ELR (cell line): ENCODE measurements around the gene REV3L.
"Not testable (repeated sequence)": the region's sequence is repeated elsewhere in the genome, so short reads cannot be mapped to it uniquely, and the experiment has no call there.

Experiments used
- DNase-seq: peaks from one replicate; pipeline ENCODE4 v3.0.0-alpha.2; 2015; ENCODE audit warnings: low read depth

REV3L gene, protein sequence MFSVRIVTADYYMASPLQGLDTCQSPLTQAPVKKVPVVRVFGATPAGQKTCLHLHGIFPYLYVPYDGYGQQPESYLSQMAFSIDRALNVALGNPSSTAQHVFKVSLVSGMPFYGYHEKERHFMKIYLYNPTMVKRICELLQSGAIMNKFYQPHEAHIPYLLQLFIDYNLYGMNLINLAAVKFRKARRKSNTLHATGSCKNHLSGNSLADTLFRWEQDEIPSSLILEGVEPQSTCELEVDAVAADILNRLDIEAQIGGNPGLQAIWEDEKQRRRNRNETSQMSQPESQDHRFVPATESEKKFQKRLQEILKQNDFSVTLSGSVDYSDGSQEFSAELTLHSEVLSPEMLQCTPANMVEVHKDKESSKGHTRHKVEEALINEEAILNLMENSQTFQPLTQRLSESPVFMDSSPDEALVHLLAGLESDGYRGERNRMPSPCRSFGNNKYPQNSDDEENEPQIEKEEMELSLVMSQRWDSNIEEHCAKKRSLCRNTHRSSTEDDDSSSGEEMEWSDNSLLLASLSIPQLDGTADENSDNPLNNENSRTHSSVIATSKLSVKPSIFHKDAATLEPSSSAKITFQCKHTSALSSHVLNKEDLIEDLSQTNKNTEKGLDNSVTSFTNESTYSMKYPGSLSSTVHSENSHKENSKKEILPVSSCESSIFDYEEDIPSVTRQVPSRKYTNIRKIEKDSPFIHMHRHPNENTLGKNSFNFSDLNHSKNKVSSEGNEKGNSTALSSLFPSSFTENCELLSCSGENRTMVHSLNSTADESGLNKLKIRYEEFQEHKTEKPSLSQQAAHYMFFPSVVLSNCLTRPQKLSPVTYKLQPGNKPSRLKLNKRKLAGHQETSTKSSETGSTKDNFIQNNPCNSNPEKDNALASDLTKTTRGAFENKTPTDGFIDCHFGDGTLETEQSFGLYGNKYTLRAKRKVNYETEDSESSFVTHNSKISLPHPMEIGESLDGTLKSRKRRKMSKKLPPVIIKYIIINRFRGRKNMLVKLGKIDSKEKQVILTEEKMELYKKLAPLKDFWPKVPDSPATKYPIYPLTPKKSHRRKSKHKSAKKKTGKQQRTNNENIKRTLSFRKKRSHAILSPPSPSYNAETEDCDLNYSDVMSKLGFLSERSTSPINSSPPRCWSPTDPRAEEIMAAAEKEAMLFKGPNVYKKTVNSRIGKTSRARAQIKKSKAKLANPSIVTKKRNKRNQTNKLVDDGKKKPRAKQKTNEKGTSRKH (N-terminal part only)

DNA sequence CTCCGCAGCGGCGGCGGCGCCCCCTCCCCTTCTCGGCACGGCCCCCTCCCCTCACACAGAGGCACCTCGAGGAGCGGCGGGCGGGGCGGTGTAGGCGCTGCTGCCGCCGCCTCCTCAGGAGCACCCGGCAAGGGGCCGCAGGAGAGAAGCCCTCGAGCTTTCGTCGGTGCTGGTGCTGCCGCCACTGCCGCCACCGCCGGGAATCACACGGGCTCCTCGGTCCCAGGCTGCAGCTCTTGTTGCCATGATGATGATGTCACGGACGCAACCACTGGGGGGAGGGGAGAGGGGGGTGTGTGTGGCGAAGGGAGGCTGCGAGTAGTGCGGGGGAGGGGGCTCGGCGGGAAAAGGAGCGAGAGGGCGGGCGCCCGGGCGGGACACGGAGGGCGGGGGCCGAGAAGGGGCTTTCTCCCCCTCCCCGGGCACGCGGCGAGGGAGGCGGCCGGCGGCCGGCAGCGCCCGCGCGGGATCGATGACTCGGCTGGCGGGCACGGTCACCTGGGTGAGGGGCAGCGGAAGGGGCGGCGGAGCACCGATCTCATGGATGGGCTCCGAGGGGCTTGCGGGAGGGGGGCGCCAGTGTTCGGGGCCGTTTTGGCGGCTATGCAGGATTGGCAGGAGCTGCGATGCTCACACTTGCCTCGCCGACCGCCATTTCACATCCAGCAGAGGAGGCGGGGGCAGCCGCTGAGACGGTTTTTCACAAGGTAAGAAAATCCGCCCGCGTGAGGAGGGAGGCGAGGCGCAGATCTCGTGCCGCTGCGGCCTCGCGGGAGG, at the start of gene REV3L:
Gene REV3L (minus strand): TSS at position 260 of the 777 bp plus-strand sequence. CDS start 330 bp downstream, outside the sequence.
- peak; percentile 92 for DNase-seq

DNA sequence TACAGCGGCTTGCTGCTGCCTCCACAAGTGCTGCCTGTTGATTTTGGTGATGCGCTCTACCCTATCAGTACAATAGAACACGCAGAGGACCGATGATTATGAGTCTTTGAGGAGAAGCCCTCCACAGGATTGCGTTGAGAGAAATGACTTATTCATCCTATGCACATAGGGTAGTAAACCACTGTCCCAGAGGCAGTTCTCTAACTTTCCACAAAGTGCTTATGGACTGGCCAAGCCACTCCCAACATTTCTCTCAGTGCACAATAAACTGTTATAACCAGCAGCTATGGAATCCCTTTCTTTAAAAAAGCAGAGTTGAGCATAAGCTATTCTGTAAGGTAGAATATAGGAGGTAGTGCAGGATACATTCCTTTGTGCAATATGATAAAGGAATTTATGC, 48.2 kb upstream of the REV3L start:
- no peak for DNase-seq

DNA sequence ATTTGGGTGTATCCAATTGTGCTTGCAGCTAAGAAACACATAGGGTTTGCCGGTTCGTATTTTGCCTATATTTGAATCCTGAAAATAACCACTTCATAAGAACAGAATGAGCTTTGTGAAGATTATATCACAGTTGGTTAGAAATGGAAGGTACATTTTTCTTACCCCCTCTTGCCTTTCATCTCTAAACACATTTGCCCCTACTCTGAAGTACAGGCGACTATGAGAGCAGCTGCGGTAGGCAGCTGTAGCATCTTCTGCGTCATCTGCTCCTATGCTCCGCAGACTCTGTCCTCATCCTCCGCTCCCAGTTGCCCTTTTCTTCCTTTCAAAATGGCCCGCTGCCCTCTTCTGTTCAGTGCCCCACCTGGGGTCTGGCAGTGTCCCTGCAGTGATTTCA, 47.6 kb upstream of the REV3L start:
- no peak for DNase-seq

DNA sequence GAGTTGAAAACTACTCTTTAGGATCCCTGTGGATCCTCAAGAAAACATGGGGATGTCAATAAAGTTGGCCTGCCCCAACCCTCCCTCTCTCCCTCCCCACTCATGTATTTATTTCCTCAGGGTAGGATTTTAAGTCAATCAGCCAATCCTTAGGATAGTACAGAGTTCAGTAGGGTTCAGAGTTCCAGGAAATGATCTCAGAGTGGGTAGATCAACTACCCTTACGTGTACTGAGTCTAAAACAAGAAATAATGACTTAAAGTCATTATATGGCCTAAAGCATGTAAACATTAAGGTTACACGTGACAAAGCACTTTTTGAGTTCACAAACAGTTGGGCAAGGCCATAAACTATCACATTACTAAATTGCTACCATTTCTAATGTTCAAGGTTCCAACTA, 47.2 kb upstream of the REV3L start:
- DNase-seq, result no peak

DNA sequence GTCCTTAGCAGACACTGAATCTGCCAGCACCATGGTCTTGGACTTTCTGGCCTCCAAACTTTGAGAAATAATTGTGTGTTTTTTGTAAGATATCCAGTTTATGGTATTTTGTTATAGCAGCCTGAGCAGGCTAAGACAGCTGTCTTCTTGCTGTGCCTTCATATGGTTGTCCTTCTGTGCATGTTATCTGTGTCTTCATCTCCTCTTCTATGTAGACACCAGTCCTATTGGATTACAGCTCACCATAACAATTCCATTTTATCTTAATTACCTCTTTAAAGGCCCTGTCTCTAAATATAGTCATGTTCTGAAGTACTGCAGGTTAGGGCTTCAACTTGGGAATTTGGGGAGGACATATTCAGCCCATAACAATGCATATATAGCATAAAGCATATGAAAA, 44.3 kb upstream of the REV3L start:
- no peak for DNase-seq

DNA sequence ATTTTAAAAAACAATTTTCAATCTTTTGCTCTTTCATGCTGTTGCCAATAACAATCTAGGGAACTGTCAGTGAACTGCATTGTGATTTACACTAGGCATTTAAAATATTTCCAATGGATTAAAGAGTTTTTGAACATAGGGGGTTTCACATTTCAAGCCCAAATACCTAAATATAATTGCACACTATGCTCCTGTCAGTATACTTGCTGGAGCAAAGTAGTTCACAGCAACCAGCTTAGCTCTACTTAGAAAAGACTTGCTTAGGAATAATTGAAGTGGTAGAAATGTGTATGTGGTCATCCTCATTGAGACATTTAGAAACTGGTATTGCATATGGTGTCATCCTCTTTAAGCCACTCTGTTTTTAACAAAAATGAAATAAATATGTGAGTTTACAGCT, 41.7 kb upstream of the REV3L start:
- DNase-seq, result no peak

DNA sequence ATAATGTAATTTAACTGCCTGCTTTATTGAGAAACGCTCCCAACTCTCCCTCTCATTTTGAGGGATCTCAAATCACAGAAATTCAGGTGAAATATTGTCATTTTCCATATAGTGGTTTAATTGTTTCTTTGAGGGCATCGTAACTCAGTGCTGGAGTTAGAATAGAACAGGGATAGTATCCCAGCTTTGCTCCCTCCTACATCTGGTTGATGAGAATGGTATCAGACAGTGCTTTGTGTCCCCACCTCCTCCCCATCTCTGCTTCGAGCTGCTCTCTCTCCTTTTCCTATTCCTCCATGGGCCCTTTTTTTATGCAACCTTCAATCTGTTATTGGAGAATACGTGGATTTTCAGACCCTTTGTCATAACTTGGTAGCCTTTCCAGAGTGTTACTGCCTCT, 41.2 kb upstream of the REV3L start:
- no peak for DNase-seq

DNA sequence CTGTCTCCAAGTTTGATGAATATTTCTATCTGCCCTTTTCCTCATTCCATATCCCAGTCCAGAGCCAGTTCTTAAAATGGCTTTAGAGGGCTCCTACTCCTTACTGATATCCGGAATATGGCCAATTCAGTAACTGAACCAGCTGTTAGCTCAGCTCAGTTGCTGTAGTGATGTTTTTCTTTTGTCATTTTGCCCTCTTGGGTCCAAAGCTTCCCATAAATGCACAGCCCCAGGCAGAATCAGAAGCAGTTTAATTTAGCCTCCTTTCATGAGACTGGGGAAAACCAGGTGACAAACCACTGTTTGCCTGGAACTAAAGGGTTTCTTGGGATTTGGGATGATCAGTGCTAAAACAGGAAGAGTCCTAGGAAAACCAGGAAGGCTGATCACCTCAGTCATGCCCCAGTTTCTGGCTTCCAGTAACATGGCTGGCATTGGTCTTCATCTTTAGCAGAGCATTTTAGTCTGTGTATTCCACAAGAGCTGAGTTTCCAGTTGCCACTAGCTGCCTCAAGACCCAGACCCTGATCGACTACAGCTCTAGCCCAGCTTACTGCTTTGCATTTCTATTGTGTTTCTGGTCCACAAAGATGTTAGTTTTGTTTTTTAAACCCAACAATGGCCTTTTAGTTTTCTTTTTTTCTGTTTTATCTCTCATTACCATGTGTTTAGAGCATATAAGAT, 40.6 kb upstream of the REV3L start:
- DNase-seq, result no peak

DNA sequence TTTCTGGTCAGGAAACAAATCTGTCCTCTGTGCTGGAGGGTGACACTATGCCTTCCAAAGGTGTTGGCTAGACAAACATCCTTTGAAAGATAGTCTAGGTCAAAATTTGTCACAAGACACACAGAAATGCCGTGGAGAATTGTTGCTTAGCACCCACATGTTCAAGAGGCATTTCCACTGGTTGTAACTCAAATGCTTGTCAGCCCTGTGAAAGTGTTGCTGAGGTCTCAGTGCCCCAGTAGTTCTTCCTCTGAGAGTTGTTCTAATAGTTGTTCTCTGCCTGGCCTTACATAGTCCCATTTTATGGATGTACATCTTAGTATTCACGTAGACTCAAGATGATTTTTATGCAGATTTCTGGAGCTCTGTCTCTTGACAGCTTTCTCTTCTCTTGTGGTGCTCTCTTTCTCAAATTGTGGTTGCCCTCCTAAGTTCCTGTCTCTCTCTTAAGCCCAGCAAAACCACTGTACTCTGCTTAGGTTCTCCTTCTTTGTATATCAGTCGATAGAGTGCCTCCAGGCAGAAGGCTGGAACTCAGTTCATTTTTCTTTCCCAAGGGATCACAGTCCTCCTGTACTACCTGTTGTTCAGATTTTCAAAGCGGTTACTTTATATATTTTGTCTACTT, 39.5 kb upstream of the REV3L start:
- no peak for DNase-seq

DNA sequence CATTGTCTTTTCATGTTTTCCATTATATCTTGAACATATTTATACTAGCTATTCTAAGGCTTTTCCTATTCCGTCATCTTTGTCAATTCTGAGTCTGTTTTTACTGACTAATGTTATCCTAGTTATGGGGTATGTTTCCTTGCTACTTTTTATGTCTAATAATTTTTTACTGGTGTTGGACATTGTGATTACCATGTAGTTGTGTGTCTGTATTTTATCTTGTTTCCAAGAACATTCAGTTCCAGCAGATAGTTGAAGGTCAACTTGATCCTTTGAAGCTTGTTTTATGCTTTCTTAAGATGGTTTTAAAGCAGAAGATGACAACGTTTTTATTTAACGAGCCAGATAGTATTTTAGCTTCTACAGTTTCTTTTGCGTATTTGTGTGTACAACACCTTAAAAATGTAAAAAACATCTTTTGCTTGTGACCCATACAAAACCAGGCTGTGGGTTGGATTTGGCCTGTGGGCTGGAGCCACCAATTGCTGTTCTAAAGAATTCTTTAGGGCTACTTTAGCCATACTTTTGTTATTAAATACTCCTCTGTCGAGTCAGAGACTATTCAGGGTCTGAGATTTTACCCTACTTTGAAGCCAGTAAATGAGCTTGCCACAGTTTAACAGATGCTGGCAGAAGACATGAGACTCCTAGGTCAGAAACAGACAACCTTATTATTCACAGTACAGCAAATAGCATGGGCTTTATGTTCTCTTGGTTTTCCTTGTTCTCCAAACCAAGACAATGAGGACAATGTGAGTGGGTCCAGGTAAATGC, 38.7 kb upstream of the REV3L start:
- DNase-seq, result peak; percentile 29

DNA sequence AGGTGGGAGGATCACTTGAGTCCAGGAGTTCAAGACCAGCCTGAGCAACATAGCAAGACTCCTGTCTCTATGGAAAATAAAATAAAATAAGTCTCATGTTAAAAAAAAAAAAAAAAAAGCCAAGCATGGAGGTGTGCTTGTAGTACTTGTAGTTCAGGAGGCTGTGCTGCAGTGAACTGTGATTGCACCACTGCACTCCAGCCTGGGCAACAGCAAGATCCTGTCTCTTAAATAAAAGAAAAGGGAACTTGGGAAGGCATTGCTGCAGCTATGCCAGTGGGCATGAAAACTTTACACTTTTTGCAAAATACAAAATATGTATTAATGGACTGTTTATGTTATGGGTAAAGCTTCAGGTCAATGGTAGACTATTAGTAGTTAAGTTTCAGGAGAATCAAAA, 37.5 kb upstream of the REV3L start:
- DNase-seq, result no peak

DNA sequence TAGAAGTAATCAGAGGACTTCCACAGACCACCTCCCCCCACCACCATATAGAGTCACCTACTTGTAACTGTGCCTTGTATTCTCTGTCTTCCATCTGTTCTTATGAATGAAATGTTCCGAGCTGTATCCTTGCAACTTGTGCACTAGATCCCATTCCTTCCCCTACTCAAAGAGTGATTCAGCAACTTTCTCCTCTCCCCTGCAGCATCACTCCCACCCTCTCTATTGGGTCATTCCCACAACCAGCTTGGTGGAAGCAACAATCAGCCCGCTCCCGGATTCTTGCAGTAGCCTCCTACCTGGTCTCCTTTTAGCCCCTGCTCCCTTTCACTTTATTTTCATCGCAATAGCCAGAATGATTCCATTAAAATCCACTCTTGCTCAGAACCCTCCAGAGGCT, 34.9 kb upstream of the REV3L start:
- no peak for DNase-seq

DNA sequence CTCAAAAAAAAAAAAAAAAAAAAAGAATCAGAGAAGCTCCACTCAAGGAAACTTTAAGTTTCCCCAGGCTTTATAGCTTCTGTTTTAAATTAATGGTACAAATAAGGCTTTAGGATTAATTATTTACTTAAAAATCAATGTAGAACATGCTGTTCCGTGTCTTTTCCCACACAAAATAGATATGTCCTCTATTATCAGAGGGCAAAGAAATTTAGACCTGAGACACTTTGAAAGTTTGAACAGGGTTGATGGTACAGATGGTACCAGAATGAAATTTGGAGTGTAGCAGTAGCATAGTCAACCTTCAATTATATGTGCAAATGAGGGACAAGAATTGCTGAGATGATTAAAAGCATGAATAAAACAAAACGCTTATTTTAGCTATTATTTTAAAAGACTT, 32.2 kb upstream of the REV3L start:
- DNase-seq, result no peak

DNA sequence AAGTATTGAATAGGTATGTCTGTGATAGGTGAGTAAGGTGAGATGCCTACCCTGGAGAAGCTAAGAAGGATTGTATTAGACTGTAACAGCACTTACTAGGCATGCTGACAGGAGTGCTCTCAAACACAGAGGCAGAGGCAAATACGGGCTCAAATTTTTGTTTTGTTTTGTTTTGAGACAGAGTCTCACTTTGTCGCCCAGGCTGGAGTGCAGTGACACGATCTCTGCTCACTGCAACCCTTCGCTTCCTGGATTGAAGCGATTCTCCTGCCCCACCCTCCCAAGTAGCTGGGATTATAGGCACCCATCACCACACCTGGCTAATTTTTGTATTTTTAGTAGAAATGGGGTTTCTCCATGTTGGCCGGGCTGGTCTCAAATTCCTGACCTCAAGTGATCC, 31.5 kb upstream of the REV3L start:
- not testable (repeated sequence) for DNase-seq

DNA sequence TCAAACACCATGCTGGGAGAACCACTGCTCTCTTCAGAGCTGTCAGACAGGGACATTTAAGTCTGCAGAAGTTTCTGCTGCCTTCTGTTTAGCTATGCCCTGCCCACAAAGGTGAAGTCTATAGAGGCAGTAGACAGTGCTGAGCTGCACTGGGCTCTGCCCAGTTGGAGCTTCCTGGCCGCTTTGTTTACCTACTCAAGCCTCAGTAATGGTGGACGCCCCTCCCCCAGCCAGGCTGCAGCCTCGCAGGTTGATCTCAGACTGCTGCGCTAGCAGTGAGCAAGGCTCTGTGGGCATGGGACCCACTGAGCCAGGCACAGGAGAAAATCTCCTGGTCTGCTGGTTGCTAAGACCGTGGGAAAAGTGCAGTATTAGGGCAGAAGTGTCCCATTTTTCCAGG, 24.2 kb upstream of the REV3L start:
- not testable (repeated sequence) for DNase-seq

DNA sequence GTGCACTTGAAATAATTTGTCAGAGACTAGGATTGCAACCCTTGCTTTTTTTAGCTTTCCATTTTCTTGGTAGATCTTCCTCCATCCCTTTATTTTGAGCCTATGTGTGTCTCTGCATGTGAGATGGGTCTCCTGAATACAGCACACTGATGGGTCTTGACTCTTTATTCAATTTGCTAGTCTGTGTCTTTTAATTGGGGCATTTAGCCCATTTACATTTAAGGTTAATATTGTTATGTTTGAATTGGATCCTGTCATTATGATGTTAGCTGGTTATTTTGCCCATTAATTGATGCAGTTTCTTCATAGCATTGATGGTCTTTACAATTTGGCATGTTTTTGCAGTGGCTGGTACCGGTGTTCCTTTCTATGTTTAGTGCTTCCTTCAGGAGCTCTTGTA, 22.5 kb upstream of the REV3L start:
- DNase-seq, result not testable (repeated sequence)

DNA sequence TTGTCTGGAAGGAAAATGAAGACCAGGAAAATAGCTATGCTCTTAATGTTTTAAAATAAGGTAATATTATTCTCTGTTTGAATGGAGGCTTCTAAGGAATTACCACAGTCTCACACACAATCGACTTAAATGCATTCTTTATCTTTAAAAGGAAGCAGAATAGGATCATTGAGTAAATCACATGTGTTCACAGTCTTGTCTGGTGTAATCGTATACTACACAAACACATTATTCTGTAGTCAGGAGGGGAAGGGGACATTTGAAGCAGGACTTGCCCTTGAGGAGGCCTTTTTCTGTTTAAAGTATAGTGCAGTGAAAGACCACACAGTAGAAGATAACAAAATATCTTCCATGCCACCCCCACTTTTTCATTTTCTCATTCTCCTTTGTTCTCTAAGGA, 20.6 kb upstream of the REV3L start:
- DNase-seq, result no peak

DNA sequence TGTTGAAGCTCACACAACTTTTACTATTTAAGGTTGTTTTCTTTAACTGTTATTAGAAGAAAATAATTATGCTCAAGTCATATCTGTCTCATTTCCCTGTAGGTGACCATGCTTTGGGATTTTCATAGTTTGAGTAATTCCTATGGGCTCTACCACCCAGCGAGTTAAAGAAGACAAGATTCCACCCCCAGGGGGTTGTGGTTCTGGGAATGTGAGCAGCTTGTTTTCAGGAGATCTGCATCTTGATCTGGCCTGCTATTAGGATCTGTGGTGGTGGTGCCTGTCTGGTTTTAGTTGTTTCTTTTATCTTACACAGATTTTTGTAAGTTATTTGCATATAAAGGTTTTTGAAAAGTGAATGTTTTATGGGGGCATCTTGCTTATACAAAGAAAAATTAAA, 20.2 kb upstream of the REV3L start:
- DNase-seq, result peak; percentile 37

DNA sequence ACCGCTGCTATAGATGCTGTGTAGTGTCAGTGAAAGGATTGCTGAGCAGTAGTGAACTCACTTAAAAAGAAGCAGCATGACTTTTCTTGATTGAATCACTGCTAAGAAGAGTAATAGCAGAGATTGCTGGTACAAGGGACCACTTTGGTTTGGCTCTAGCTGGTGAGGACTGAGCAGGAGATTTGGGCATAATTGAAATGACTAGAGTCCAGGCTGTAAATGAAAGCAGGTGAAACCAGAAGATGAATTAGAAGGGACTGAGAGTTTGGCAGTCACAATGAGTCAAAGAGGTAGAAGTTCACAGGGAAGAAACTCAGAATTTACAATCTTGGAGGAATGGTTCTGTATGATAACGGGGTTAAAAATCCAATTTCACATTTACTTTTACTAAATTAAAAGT, 19.1 kb upstream of the REV3L start:
- DNase-seq, result no peak

DNA sequence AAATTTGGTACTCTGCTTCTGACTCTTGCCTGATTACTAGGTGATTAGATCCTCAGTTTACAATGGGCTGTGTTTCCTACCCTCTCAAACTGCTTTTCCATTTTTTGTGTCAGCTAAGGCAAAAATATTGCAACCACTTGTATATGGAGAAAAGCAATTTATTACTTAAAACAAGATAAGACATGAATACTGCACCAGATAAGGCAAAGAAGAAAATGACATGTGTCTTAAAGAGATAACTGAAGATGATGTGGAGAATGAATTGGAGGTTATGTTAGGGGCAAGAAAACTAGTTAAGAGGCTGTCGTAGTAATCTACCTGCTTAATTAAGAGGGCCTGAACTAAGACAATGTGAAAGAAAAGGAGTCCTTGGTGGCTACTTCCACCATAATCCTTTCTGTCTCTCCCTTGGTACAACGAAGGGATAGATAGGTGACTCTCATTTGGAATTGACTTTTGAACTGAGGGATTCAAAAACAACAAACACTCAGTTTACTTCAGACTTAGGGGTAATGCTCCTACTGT, 16.3 kb upstream of the REV3L start:
- no peak for DNase-seq
